GM19240 (cell line): ENCODE measurements around the gene HOXC9.

Source experiments
- DNase-seq: peaks from one replicate; pipeline ENCODE4 v3.0.0; 2011; ENCODE audit warnings: low spot score; ENCODE audit not compliant: insufficient read length

The HOXC9 gene

GRCh38 chr12:53963005-53963404, 37.0 kb upstream of the HOXC9 start:
- no peak for DNase-seq

DNA sequence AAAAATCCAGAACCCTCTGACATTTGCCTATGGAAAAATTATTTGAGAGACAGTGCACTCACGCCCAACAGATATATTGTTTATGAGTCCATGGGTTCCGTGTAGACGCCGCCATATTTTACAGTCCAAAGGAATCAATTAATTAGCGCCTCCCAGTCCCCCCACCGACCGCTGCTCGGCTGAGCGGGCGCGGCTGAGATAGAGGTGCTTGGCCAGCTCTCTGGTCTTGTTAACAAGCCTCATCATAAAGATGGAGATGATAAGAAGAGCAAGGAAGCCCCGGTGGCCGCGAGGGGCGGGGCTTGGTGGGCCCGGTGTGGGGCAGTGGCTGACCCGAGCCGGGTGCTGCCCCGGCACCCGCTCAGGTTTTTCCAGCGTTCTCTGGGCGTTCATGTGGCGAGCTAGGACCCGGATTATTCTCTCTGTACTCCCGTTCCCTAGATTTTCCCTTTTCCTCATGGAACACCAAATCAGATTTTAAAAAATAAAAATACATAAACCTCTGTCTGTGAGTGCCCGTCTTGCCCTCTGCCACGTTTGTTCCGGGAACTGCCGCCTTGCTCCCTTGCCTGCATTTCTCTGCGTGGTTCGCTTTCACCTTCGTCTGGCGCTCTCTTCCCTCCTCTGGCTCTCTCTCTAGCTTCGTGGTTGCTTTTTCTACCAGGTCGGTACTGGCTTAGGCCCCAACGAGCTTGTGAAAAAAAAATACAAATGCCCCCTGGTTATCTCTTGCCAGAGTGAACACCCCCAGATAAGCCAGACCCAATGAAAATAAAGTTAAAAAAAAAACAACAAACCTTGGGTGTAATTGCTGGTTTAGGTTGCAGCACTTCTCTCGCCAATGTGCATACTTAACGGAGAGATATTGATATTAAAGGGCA, 36.3 kb upstream of the HOXC9 start:
- no peak for DNase-seq

- no peak for DNase-seq
Observed at GRCh38 chr12:53964315-53964713, 35.6 kb upstream of the HOXC9 start.

DNA sequence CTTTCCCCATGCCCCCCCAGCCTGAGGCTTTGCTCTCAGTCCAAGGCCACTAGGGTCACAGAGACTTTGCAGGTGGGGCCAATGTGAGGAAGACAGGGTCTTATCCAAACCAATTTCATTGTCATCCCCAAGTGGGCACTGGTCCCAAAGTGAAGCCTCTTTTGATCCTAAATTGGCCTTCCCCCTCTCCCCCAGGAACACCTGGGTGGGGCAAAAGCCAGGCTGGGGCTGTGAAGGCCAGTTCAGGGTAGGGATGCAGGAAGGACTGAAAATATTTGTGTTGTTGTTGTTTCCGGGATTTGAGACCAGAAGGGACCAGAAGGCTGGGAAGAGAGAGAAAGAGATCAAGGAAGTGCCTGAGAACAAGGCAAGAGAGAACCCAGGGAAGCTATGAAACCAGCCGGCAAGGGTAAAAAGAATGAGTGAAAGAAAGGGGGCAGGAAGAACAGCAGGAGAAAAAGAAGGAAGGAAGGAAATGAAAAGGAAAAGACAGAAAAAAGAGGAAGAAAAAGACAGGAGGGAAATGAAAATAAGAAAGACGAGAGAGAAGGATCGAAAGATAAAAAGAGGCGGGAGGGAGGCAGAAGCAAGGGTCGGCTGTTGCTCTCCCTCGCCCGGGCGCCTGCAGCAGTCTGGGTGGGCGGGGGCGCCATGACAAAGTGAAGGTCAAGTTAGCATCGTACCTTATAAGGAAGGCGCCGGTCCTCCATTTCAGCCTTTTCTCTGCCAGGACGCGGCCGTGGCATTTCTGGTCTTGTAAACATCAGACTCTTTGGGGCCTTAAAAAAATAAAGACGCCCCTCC, 34.5 kb upstream of the HOXC9 start:
- DNase-seq, result no peak

- DNase-seq, result no peak
Observed at GRCh38 chr12:53966085-53966384, 33.9 kb upstream of the HOXC9 start.

- no peak for DNase-seq
Observed at GRCh38 chr12:53966385-53967133, 33.4 kb upstream of the HOXC9 start.

DNA sequence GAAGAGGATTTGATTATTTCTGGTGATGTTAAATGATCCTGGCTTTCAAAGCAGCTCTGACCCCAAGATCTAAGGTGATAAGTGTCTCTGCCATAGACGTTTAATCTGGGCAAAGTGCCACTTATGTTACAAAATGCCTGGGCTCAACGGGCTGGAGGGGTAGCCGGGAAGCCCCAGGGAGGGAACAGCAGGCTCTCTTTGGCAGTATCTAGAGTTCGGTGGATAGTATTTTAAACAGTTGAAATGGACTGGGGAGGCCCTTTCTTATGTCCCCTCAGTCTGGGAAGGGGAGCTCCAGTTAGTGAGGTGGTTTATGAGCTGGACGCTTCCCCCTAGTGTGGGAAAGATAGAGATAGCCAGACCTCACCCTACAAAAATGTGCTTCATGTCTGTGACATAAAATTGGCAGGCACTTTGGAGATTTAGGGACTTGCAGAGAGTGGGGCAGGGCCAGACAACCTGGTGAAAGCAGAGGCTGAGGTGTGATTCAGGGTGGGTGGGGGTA, 32.5 kb upstream of the HOXC9 start:
- no peak for DNase-seq

DNA sequence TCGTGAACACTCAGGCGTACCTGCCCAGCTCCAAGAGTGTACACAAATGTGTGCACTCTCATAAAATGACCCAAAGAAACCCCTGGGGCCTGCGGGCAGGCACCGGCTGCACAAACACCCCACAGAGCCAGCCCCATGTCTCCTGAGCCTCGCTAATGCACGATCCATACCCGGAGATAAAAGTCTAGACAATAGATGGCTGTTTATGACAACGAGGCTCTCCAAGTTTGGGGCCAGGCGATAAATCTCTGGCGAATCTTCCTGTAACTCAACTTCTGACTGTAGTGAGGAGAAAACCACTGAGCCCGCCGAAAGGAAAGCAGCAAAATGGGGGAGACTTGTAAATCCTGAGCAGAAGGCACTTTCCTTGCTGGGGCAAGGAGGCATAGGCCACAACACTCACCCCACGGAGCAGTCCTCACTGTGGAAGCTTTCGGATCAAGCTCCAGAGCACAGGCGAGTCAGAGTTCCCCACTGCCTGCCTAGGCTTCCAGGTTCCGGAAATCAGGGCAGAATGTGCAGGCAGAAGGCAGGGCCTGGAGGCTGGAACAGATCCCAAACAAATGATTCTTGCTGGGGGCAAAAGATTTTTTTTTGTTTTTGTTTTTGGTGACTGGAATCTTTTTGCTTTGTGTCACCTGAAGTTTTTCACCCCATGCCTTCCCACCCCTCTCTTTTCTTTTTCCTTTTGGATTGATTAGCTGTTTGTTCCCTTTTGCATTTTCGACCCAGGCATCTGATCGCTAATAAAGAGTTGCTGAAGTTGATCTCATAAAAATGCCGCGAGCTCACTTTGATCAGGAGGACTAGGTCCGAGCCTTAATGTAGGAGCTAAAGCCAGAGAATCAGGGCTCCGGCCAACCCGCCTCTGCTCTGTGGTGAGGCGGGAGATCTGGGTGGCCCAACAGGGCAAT, 31.5 kb upstream of the HOXC9 start:
- no peak for DNase-seq

DNA sequence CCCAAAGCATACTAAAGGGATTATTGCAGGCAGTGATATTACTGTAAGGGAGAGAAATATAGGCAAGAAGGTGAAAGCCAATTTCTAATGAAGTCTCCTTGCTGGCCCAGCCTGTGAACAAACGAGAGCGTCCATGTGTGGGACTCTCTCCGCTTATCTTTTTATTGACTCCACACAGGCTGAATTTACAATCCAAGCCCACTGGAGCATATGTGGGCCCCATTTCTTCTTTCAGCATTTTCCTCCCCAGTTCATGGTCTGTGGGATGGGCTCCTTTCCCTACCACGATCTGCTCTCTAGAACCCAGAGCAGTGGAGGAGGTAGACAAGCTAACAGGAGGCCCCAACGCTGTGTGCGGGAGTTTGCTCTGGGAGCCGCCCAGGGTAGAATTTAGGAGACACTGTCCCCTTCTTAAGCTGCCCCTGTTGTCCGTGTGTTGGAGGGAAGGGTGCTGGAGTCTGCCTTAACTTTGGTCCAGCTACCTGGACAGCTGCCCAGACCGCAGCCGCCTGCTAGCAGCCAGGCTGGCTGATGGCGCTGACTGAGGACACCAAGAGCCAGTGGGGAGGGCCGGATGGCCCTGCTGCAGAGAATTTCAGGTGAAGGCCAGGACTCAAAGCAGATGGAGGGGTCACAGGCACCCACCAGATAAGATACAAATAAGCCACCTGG, 30.2 kb upstream of the HOXC9 start:
- no peak for DNase-seq

DNA sequence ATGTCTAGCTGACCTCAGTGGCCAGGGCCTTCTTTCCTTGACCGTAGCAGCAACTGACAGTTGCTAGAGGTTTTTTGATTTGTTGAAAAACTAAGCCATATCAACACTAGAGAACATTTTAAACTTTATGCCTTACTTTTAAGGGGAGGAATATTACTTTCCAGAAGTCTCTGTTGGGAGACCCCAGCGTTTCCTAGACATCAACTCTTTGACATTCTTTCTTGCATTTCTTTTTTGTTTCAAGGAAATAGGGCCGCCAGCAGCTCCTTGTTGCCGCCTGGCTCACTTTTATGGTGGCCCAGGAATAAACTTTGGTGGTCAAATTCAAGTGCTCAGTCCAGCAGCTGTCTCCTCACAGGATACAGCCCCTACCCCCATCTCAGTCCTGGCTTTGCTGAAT, 29.5 kb upstream of the HOXC9 start:
- no peak for DNase-seq

DNA sequence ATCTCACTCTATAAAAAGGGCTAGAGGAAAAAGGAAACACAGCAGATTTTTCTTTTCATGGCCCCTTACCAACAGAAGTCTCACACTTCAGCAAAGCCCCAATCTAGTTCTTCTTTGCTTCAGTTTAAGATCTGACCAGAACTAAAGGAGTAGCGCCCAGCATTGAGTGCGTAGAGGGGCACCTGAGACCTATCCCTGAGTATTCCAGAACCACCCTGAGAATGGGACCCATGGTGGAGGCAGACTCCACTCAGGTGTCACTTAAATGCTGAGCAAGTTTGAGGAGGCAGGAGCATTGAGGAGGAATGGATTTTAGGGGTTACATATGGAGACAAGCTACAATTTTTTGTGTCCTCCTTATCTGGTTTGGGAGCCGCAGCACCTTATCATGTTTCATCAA, 28.8 kb upstream of the HOXC9 start:
- DNase-seq, result no peak

DNA sequence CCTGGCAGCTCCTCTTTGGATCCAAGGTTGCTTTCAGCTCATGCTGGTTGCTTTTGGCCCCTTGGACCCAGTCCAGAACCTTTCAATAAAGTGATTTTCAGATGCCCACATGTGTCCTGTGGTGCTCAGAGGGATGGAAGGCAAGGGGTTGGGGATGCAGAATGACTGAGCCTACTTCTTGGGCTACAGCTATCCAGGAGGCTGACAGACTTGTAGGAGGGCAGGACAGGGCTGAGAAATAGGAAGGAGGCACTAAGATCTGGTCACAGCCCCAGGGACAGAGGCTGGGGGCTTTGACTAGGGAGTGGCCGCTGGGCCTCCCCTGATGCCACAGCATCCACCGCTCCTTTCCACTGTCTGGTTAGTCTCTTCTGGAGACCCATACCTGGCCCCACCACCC, 28.3 kb upstream of the HOXC9 start:
- DNase-seq, result no peak

DNA sequence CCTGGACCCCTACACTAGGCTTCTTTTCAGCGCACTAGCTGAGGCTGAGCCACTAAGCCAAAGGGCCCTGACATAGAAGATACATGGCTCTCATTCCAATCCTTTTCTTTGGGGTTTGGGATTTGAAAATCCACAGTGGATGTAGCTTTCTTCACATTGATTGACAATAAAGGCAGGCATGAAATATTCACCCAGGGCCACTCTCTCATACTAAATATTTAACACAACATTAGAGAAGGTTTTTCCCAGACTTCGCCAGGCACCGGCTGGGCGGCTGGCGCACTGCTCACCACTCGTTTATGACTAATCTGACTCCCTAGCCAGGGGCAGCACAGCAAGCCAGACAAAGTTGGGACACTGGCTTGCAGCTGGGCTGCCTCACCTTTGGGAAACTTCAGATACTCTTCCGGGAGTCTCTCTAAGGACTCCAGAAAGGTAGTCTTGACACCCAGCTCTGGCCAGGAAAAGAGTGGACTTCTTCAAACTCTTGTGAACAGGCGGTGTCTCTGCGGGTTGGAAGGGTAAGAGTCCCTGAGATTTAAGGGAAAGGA, 27.7 kb upstream of the HOXC9 start:
- DNase-seq, result no peak

DNA sequence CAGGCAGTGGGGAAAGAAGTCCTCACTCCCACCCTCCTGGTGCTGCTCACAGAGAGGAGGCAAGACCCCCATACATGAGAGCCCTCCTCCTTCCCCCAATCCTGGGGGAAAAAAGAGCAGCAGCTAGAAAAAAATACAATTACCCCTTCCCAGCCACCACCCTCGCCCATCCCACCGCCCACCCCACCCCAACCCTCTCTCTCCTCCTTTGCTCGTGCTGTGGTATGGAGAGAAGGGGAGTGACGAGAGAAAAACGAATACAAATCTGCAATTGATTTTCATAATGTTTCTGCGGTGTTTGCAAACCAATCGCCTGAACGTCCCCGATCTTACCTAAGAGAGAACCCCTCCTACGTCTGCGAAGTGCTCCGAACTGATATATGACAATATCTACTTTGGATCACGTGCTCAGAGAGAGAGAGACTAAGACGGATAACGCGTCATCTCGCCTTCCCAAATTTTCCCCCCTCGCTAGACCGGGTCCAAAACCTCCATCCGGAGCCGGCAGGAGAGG, 27.2 kb upstream of the HOXC9 start, which contains the start of gene HOXC11:
TSS of gene HOXC11 (plus strand) at position 405 of the 514 bp plus-strand sequence. CDS start 116 bp downstream, outside the sequence.
- no peak for DNase-seq

GRCh38 chr12:53973236-53974042, 26.5 kb upstream of the HOXC9 start:
- no peak for DNase-seq

GRCh38 chr12:53974084-53975063, 25.6 kb upstream of the HOXC9 start, which contains the start of gene HOTAIR:
TSS of gene HOTAIR (minus strand) at chr12:53974954.
- DNase-seq, result no peak

GRCh38 chr12:53975064-53975471, 24.9 kb upstream of the HOXC9 start:
- DNase-seq, result no peak
